OCI-LY7 (cell line): ENCODE data around the gene PCDHGA7.

Source experiments
- EZH2phosphoT487 ChIP-seq: fragments of 200-600 bp; sonication (generic); IDR thresholded peaks from 2 replicates; pipeline ENCODE4 v1.6.1; 2018; ENCODE audit warnings: low read depth, borderline replicate concordance, mild to moderate bottlenecking, mixed run types, antibody characterized with exemption, low read length, moderate library complexity, mixed read lengths
- TF ChIP-seq, protein P1 (sequence below): fragments of 200-600 bp; sonication (generic); conservative IDR thresholded peaks from 2 replicates; pipeline ENCODE4 v1.5.1; 2014; ENCODE audit warnings: mild to moderate bottlenecking, antibody characterized with exemption, low read length, moderate library complexity, mixed read lengths

DNA sequence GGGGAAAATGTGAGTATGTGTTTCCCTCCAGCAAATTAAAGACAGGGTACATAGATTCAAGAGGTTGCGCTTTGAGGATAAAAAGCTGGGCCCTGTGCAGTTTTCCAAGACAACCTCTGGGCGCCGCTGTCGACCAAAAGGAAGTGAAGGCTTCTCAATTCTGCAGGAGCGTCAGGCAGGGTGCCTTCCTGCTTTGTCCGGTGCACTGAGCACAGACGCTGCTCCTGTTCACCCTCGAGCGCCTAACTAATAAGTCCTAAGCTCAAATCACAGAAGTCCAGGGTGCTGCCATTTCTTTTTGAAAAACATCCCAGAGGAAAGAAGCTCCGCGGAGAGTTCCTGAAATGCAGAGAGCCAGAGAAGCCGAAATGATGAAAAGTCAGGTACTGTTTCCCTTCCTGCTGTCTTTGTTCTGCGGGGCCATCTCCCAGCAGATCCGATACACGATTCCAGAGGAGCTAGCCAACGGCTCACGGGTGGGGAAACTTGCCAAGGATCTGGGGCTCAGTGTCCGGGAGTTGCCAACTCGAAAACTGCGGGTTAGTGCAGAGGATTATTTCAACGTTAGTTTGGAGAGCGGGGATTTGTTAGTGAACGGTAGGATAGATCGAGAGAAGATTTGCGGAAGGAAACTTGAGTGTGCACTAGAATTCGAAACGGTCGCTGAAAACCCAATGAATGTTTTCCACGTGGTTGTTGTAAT, 32.5 kb upstream of the PCDHGA7 start, which contains the start of gene PCDHGB1:
- TF ChIP-seq, protein P1, sequence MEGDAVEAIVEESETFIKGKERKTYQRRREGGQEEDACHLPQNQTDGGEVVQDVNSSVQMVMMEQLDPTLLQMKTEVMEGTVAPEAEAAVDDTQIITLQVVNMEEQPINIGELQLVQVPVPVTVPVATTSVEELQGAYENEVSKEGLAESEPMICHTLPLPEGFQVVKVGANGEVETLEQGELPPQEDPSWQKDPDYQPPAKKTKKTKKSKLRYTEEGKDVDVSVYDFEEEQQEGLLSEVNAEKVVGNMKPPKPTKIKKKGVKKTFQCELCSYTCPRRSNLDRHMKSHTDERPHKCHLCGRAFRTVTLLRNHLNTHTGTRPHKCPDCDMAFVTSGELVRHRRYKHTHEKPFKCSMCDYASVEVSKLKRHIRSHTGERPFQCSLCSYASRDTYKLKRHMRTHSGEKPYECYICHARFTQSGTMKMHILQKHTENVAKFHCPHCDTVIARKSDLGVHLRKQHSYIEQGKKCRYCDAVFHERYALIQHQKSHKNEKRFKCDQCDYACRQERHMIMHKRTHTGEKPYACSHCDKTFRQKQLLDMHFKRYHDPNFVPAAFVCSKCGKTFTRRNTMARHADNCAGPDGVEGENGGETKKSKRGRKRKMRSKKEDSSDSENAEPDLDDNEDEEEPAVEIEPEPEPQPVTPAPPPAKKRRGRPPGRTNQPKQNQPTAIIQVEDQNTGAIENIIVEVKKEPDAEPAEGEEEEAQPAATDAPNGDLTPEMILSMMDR: peak; percentile 88
- no peak for TF ChIP-seq EZH2phosphoT487
